ENCODE measurements around the gene WDR59.

DNA sequence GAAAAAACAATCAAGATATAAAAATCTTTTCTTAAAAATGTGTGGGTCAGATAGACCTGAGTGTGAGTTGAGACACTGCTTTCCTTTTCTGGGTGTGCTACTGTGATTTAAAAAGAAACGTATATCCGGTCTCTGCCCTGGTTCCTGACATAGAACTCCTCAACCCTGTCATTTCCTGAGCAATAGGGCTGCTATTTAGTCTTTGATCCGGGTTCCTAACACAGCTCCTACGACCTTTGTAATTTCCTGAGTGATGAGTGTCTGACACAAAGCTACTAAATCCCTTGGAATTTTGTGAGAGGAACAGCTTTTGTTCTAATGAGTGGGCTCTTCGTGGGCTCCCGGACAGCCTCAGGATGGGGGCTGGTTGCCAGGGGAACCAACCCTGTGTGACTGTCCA is 116.4 kb downstream of the WDR59 start:
- TF ChIP-seq, protein P1, sequence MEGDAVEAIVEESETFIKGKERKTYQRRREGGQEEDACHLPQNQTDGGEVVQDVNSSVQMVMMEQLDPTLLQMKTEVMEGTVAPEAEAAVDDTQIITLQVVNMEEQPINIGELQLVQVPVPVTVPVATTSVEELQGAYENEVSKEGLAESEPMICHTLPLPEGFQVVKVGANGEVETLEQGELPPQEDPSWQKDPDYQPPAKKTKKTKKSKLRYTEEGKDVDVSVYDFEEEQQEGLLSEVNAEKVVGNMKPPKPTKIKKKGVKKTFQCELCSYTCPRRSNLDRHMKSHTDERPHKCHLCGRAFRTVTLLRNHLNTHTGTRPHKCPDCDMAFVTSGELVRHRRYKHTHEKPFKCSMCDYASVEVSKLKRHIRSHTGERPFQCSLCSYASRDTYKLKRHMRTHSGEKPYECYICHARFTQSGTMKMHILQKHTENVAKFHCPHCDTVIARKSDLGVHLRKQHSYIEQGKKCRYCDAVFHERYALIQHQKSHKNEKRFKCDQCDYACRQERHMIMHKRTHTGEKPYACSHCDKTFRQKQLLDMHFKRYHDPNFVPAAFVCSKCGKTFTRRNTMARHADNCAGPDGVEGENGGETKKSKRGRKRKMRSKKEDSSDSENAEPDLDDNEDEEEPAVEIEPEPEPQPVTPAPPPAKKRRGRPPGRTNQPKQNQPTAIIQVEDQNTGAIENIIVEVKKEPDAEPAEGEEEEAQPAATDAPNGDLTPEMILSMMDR (IDR thresholded peaks at IDR 0.05; ENCODE audit: extremely low read depth in 1 of 2, insufficient read depth in 1 of 2, low read depth in 1 of 2, low read length in 2 of 2), result no peak
- no peak for TF ChIP-seq POLR2A (IDR thresholded peaks at IDR 0.05; ENCODE audit: low read depth, low read length)
